NCI-H187 treated with DMSO at 0.1 percent for 48 hours (cell line): ENCODE results near the gene ITGAL.
"Not testable (repeated sequence)": the region's sequence is repeated elsewhere in the genome, so short reads cannot be mapped to it uniquely, and the experiment has no call there.

Experiments used
- DNase-seq: peaks from one replicate; lab custom pipeline; 2025; lab: John Stamatoyannopoulos, UW

Gene ITGAL

GRCh38 chr16:30457743-30458560 is 14.6 kb upstream of the ITGAL start:
- DNase-seq = no peak

- no peak for DNase-seq
Observed at GRCh38 chr16:30458561-30459394, 13.8 kb upstream of the ITGAL start.

GRCh38 chr16:30459456-30459855 is 13.1 kb upstream of the ITGAL start:
- DNase-seq = no peak

- not testable (repeated sequence) for DNase-seq
Observed at GRCh38 chr16:30461426-30461825, 11.1 kb upstream of the ITGAL start.

GRCh38 chr16:30464078-30464477 is 8.5 kb upstream of the ITGAL start:
- DNase-seq = no peak

- DNase-seq = no peak
Observed at GRCh38 chr16:30470170-30470512, 2.4 kb upstream of the ITGAL start.

- DNase-seq = no peak
Observed at GRCh38 chr16:30470632-30470995, 1.9 kb upstream of the ITGAL start.

- DNase-seq = no peak
Observed at GRCh38 chr16:30473231-30474073, 910 bp downstream of the ITGAL start.

GRCh38 chr16:30474074-30474452 is 1.5 kb downstream of the ITGAL start:
- no peak for DNase-seq

- no peak for DNase-seq
Observed at GRCh38 chr16:30474684-30475083, 2.1 kb downstream of the ITGAL start.

GRCh38 chr16:30476991-30477390 is 4.4 kb downstream of the ITGAL start:
- DNase-seq = no peak

GRCh38 chr16:30477773-30478172 is 5.2 kb downstream of the ITGAL start:
- DNase-seq = not testable (repeated sequence)

- no peak for DNase-seq
Observed at GRCh38 chr16:30478766-30479478, 6.4 kb downstream of the ITGAL start.

- no peak for DNase-seq
Observed at GRCh38 chr16:30481381-30481780, 8.8 kb downstream of the ITGAL start.

GRCh38 chr16:30482366-30482765 is 9.8 kb downstream of the ITGAL start:
- DNase-seq = no peak

GRCh38 chr16:30484887-30485286 is 12.3 kb downstream of the ITGAL start:
- DNase-seq = no peak

- DNase-seq = no peak
Observed at GRCh38 chr16:30485818-30486436, 13.4 kb downstream of the ITGAL start.

- DNase-seq = no peak
Observed at GRCh38 chr16:30488764-30489605, 16.4 kb downstream of the ITGAL start.

- no peak for DNase-seq
Observed at GRCh38 chr16:30490210-30490609, 17.7 kb downstream of the ITGAL start.

- no peak for DNase-seq
Observed at GRCh38 chr16:30491229-30491628, 18.7 kb downstream of the ITGAL start.
